ENCODE results near the gene DLEC1.

Gene DLEC1

DNA sequence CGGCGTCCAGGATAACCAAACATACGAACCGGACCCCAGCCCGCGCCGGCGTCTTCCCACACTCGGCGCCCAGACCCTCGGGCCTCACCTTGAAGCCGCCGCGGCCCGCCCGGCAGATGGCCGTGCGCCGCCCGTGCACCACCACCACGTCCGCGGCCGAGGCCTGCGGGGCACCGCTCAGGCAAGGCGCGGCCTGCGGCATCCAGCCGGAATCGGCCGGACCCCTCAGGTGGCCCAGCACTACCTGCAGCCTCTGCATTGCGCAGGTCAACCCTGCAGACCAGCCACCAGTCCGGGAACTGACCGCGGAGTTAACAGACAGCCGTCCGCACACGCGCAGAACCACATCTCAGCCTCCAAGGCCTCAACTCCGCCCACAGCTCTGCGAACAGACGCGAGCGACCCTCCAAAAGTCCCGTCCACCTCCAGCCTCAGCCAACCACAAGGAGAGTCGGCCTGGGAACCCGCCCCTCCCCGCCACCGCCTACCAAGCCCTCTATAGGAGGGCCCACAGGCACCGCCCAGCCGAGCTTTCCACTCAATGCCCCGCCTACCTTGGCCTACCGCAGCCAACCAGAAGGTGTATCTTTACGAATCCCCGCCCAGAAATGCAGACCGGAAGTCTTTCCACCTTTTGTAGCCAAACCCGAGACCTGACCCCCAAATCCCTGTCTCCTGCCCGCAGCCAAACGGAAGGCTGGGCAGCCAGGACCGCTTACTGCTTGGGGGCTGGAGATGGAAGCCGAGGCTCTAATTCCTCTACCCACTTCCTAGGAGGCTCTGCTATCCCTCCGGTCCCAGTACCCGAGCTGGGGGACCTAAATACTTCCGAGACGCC is 98.0 kb downstream of the DLEC1 start, which contains the start of gene ACAA1:
Gene ACAA1, minus strand, starts transcription at position 351 of the 838 bp plus-strand sequence. Its CDS starts 92 bp downstream, at position 259.
- peak; percentile 100 for DNase-seq (ENCODE audit: low spot score)

DNA sequence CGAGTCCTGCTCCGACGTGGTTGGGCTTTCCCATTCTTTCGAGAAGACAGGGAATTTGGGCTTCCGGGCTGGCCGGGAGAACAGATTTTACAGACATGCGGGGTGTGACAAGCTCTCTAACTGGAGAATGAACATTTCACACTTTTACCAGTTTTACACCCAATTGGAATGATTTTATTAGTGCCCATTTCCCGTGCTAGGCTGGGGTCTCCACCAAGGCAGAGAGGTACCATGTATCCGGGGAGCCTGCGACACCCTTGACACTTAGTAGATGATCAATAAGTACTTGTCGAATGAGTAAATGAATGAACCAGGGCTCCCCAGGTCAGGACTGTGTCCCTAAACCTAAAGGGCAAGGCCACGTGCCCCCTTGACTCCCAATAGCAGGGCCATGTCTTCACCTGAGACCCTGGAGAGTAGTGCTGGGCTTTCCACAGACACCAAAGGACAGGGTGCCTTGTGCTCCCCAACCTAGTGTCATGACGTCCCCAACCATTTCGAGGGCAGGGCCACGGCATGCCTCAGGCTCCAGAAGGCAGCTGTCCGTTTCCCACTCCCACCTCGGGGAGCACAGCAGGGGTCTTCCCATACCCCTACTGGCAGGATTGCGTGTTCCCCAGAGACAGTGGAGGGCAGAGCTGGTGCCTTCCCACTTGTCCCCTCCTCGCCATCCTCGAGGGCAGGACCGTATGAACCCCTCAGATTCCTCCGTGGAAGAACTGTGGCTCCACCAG is 98.8 kb downstream of the DLEC1 start:
- peak; percentile 22 for DNase-seq (ENCODE audit: low spot score)

DNA sequence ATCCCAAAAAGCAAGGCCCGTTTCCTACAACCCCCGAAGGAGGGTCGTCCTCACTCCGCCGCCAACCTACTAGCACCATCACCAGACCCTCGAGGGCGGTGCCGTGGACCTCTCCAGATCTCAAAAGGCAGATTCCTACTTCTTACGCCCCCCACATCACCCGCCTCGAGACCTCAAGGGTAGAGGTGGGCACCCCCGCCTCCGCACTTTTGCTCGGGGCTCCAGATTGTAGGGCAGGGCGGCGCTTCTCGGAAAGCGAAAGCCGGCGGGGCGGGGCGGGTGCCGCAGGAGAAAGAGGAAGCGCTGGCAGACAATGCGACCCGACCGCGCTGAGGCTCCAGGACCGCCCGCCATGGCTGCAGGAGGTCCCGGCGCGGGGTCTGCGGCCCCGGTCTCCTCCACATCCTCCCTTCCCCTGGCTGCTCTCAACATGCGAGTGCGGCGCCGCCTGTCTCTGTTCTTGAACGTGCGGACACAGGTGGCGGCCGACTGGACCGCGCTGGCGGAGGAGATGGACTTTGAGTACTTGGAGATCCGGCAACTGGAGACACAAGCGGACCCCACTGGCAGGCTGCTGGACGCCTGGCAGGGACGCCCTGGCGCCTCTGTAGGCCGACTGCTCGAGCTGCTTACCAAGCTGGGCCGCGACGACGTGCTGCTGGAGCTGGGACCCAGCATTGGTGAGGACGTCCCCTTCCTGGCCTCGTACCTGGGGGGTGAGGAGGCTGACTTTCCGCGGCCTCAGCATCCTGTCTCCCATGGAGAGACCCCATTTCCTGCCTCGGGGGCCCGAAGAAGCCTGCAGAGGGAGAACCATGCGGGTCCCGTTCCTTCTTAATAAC is 99.6 kb downstream of the DLEC1 start, which contains the start of gene MYD88:
Gene MYD88, plus strand, starts transcription at position 313 of the 842 bp plus-strand sequence. Its CDS starts 40 bp downstream, at position 353.
- DNase-seq (ENCODE audit: low spot score) = peak; percentile 51

DNA sequence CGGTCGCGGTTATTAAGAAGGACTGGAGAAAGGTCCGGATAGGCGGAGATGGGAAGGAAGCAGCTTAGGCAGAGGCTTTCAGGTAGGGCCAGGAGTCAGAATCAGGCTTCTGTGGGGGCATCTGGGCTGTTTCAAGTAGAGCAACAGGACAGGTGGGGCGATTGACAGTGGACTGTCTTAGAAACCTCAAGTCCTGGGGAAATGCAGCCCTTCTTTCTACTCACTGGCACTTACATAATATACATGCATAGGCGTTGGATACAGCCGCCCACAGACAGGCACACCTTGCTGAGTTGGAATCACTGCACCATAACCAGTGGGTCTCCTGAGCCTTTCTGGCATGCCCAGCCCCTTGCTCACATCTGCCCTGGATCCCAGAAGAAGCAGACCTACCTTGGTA is 100.2 kb downstream of the DLEC1 start:
- no peak for DNase-seq (ENCODE audit: low spot score)

DNA sequence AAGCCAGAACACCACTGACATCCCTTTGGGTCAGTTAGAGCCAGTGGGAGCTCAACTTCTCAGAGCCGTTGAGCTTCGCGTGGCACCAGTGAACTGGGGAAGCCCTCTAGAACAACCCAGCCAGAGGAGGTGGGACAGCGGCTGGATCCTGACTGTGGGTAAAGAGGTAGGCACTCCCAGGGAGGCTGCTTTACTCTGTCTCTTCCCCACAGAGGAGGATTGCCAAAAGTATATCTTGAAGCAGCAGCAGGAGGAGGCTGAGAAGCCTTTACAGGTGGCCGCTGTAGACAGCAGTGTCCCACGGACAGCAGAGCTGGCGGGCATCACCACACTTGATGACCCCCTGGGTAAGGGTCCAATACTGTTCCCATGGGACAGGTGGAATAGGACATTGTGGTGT is 100.6 kb downstream of the DLEC1 start:
- no peak for DNase-seq (ENCODE audit: low spot score)

DNA sequence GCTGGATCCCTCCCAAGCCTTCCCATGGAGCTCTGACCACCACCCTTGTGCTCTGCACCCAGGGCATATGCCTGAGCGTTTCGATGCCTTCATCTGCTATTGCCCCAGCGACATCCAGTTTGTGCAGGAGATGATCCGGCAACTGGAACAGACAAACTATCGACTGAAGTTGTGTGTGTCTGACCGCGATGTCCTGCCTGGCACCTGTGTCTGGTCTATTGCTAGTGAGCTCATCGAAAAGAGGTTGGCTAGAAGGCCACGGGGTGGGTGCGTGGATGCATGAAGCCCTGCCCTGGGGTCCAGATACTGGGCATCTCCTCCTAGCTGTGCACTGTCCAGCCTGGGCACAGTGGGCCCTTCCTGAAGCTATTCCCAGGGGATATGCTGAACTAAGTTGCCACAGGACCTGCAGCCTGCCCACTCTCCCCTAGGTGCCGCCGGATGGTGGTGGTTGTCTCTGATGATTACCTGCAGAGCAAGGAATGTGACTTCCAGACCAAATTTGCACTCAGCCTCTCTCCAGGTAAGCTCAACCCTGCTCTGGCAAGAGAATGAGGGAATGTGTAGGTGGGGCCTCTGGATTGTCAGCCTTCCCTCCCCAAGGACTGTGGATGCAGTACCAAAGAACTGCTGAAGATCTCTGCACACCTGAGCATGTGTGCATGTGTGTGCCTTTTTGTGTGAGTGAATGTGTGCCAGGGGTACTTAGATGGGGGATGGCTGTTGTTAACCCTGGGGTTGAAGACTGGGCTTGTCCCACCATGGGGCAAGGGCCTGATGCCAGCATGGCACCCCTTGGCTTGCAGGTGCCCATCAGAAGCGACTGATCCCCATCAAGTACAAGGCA is 101.5 kb downstream of the DLEC1 start:
- DNase-seq (ENCODE audit: low spot score) = no peak

DNA sequence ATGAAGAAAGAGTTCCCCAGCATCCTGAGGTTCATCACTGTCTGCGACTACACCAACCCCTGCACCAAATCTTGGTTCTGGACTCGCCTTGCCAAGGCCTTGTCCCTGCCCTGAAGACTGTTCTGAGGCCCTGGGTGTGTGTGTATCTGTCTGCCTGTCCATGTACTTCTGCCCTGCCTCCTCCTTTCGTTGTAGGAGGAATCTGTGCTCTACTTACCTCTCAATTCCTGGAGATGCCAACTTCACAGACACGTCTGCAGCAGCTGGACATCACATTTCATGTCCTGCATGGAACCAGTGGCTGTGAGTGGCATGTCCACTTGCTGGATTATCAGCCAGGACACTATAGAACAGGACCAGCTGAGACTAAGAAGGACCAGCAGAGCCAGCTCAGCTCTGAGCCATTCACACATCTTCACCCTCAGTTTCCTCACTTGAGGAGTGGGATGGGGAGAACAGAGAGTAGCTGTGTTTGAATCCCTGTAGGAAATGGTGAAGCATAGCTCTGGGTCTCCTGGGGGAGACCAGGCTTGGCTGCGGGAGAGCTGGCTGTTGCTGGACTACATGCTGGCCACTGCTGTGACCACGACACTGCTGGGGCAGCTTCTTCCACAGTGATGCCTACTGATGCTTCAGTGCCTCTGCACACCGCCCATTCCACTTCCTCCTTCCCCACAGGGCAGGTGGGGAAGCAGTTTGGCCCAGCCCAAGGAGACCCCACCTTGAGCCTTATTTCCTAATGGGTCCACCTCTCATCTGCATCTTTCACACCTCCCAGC is 102.4 kb downstream of the DLEC1 start:
- no peak for DNase-seq (ENCODE audit: low spot score)

DNA sequence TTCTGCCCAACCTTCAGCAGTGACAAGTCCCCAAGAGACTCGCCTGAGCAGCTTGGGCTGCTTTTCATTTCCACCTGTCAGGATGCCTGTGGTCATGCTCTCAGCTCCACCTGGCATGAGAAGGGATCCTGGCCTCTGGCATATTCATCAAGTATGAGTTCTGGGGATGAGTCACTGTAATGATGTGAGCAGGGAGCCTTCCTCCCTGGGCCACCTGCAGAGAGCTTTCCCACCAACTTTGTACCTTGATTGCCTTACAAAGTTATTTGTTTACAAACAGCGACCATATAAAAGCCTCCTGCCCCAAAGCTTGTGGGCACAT is 102.9 kb downstream of the DLEC1 start:
- no peak for DNase-seq (ENCODE audit: low spot score)

DNA sequence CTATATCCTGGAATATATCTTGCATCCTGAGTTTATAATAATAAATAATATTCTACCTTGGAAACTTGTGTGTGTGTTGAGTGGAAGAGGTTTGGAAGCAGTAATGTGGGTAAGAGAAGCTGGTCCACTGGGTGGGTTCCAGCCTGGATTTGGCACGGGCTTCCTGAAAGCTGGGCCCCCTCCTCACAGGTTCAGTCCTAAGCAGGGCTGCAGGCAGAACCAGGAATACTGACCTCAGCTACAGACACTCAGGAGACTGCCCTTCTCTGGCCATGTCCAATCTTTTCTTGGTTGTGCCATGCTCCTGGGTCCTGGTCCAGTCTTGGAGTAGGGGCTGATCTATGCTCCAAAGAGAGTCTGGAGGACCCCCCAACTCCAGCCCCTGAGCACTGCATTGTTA is 104.0 kb downstream of the DLEC1 start:
- no peak for DNase-seq (ENCODE audit: low spot score)

DNA sequence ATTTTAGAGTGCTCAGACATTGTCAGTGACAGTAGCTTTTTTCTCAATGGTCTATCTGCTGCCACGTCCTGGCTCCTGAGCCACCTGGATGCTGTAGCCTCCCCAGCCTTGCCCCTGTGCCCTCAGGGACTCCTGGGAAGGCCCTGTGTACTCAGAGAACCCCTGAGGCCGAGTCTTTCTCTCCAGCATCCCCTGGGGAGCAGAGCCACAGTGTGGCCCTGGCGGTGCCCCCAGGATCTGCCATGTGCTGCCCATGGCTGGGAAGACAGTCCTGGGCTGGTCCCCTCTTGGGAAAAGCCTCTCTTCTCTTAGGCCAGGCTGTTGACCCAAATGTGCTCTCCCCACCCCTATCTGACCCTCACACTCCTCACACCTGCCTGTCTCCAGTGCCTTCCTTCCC is 104.5 kb downstream of the DLEC1 start:
- DNase-seq (ENCODE audit: low spot score) = no peak

DNA sequence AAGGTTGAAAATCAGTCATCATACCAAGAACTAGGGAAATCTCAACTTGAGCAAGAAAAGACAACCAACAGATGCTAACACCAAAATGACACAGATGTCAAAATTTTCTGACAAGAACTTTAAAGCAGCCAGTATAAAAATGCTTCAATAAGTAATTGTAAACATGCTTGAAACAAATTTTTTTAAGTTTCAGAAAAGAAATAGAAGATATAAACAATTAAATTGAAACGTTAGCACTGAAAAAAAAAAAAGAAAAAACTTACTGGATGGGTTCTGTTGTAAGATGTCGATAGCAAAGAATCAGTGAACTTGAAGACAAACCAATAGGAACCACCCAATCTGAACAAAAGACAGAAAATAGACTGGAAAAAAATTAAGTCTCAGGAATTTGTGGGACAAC is 107.5 kb downstream of the DLEC1 start:
- no peak for DNase-seq (ENCODE audit: low spot score)

DNA sequence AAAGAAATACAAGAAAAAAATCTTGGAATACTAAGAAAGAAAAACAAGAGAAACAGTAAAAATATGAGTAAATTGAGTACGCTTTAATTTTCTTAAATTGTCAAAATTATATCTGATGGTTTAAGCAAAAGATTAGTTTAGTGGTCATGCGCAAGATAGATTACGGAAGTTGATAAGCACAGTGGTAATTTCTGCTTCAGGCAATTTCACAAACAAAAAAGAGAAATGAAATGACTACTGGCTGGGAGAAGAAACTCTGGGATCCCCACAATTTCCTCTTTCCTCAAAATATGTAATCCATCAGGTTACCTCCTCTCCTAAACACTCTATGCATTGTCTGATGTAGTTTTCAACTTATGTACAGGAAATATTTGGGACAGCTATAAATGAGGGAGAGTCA is 108.4 kb downstream of the DLEC1 start:
- no peak for DNase-seq (ENCODE audit: low spot score)

DNA sequence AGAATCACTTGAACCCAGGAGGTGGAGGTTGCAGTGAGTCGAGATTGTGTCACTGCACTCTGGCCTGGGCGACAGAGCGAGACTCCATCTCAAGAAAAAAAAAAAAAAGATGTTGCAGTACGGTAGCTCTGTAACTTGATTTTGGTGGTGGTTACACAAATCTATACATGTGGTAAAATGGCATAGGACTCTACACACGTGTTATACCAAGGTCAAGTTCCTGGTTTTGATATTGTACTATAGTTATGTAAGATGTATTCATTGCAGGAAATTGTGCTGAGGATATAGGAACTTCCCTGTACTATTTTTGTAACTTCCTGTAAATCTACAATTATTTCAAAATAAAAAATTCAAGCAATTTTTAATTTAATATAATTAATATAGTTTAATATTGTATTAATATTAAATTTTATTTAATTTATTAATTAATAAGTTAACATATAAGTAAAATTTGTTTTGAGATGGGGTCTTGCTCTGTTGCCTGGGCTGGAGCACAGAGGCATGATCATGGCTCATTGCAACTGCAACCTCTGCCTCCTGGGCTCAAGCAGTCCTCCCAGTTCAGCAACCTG is 109.4 kb downstream of the DLEC1 start:
- no peak for DNase-seq (ENCODE audit: low spot score)

DNA sequence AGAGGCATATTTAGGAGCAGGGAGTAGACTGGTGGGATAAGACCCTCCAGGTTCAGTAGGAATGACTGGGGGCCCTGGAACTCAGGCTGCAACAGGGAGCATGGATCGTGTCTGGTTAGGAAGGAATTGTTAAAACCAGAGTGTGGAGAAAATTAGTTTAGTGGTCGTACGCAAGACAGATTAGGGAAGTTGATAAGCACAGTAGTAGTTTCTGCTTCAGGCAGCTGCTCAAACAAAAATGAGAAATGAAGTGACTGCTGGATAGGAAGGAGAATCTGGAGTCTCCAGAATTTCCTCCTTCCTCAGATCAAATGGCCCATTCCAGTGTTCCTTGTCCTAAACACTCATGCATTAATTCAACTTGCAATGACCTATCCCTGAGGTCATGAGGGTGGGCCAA is 110.7 kb downstream of the DLEC1 start:
- no peak for DNase-seq (ENCODE audit: low spot score)

DNA sequence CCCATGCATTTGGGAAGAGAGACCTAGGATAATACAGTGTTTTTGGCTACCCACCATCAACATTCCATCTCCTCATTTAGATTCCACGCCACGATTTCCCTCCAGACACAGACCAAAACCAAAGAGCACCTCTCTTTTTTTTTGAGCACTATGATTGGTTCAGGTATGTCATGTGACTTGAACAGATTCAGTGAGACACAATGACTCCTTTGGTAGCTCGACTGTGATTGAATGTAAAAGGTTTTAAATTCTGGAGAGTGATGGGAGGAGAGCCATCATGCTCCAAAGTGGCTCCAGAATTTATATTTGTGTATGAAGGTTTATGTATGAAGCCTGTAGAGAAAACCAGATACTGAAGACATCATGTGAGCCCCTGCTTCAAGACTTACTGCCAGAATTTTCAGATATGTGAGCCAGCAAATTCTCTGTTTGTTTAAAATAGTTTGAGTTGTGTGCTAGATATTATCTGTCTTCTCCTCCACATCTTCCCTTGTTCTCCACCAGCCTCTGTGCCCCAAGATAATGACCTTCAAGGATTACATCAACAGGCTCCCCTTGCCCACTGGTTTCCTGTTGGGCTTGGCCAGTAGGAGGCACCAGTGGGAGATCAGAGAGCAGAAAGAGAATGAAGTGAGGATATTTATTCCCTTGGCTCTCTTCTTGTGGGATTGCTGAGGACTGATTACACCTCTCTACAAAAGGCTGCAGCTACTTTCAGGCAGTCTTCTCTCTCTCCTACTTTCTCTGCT is 111.9 kb downstream of the DLEC1 start:
- DNase-seq (ENCODE audit: low spot score) = no peak

DNA sequence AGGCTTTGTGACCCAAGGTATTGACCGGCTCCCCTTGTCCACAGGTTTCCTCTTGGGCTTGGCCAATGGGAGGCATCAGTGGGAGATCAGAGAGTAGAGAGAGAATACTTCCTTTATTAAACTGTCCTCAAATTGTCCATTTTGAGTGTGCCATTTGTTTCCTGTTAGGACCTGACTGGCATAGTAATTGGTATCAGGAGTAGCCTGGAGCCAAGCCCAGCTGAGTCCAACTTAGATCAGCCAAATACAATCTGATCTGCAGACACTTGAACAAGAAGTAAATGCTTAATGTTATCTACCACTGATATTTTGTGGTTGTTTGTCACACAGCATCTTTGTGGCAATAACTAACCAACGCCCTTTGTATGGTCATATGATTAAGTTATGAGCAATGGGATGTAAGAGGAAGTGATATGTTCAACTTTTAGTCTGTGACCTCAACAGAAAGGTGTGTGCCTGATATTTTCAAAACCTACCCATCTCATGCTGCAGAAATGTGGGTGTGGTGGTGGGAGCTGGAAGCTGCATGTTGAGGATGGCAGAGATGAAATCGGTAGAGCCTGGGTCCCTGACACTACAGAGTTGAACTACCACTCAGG is 112.8 kb downstream of the DLEC1 start:
- DNase-seq (ENCODE audit: low spot score) = no peak

DNA sequence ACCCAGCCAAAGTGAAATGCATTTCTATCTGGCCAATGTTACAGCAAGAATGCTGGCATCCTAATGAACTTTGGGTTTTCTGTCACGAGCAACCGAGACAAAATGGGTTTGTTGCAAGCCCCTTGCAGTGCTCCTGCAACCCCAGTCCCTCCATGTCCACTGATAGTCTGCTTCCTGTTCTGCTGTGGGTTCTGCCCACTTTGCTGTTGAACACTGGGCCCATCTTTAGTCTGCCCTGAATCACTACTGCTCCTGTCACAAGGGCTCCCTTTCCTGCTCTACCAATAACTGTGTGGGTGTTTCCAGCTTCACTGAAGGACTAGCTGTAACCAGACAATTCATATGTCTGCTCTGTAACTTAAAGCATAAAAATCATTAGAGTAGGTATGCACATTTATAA is 113.6 kb downstream of the DLEC1 start:
- no peak for DNase-seq (ENCODE audit: low spot score)

DNA sequence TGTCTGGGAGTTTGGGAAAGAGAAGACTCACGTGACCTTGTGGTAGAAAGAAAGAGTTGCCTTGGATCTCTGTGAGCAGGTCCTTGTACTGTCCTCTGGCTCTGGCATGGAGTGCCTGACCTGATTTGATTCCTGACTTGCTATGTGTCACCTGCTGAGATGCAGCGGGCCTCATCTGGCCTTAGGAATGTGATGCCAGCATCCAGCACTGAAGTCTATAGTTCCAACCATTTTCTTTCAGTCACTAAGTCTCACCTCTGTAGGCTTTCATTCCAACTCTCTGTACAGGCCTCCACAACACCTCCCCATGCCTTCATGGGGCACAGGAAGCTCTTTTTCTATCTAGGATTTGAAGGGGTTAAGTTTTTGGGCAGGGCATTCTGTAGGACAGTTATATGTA is 114.2 kb downstream of the DLEC1 start:
- no peak for DNase-seq (ENCODE audit: low spot score)

DNA sequence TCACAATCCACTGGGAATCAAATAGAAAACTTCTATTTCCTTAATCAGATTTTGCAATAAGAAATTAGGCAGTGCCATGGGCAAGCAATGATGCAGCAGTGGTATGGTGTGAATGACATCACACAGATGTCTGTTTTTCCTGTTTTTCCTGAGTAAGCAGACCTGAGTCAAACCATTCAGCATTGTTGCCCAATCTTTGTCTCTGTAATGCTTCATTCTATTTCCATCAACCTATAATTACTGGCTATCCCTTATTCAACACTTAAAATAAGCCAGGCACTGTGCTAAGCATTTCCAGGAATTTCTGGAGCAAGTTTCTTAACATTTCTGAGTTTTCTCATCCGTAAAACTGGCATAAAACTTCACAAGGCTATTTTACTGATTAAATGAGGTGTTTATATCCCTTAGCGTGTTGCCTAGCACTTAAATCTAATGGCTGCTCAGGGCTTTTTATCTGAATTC is 115.1 kb downstream of the DLEC1 start:
- DNase-seq (ENCODE audit: low spot score) = no peak

All from globus pallidus (tissue), 1 donor.